Bronchial epithelial cell (primary cell): ENCODE data around the gene COASY. TPM values are rescaled to one million over a fixed set of nuclear protein-coding genes. Genes with fewer than 3 reads are reported as not detected.

Experiments
- DNase-seq: peaks from one replicate; pipeline ENCODE4 v3.0.0-alpha.2; 2010; ENCODE audit warnings: low read depth
- FAIRE-seq: peaks from 2 replicates; lab custom pipeline; 2011; peaks lifted over from hg19 to GRCh38; lab: Jason Lieb, UNC
- H3K27me3 ChIP-seq: 2 replicates; pipeline ENCODE4 v1.5.1; 2011; ENCODE audit warnings: low read length; ENCODE audit not compliant: control insufficient read depth, insufficient read depth
- H3K36me3 ChIP-seq: 2 replicates; pipeline ENCODE4 v1.5.1; 2011; ENCODE audit warnings: low read length; ENCODE audit not compliant: control insufficient read depth, insufficient read depth
- H3K4me3 ChIP-seq: 2 replicates; pipeline ENCODE4 v1.5.1; 2011; ENCODE audit warnings: mild to moderate bottlenecking, low read depth, low read length, control low read depth
- CTCF ChIP-seq: IDR thresholded peaks from 2 replicates; pipeline ENCODE4 v1.5.1; 2011; ENCODE audit warnings: mild to moderate bottlenecking, moderate library complexity, low read length, control low read depth, inconsistent platforms; ENCODE audit not compliant: insufficient read depth, severe bottlenecking
- total RNA-seq: library from RNA; depleted of rRNA; stranded (reverse); fragments of >200 nt; gene quantifications from 2 replicates; pipeline ENCODE4 v1.2.1, GENCODE V29; 2014

The COASY gene
- total RNA-seq, 1 donor from 2014 or later, result 9.0 TPM

DNA sequence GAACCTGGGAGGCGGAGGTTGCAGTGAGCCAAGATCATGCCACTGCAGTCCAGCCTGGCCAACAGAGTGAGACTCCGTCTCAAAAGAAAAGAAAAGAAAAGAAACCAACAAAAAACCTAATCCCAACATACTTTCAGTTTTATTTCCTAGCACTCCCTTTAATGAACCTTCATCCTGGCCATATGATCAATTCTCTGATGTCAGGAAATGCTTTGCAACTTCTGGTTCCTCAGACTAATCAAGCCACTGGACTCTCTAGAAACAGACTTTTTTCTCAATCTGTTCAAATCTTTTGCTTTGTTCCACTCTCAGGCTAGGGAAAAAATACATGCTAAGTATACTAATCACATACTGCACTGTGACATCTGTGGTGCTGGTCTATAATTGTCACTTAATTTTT, 28.9 kb downstream of the COASY start:
- FAIRE-seq, result no peak
- DNase-seq, result no peak
- H3K36me3 ChIP-seq, result peaks cover 5% of the 10 kb centered on the region
- no peak overlapping the region for H3K4me3 ChIP-seq
- no peaks in the 10 kb centered on the region for H3K27me3 ChIP-seq
- TF ChIP-seq CTCF, result no peak

DNA sequence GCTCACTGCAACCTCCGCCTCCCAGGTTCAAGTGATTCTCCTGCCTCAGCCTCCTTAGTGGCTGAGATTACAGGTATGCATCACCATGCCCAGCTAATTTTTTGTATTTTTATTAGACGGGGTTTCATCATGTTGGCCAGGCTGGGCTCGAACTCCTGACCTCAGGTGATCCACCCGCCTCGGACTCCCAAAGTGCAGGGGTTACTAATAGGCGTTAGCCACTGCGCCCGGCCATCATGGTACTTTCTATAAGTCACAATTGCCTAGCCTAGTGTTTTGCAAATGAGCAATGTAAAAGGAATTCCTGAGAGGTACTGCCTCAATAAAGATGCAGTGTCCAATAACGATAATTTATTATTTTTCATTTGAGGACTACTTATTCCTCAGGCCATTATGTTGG, 29.5 kb downstream of the COASY start:
- no peak for DNase-seq
- peaks cover 3% of the 10 kb centered on the region for H3K36me3 ChIP-seq
- no peak for TF ChIP-seq CTCF
- no peak for FAIRE-seq
- no peak overlapping the region for H3K4me3 ChIP-seq
- no peaks in the 10 kb centered on the region for H3K27me3 ChIP-seq

DNA sequence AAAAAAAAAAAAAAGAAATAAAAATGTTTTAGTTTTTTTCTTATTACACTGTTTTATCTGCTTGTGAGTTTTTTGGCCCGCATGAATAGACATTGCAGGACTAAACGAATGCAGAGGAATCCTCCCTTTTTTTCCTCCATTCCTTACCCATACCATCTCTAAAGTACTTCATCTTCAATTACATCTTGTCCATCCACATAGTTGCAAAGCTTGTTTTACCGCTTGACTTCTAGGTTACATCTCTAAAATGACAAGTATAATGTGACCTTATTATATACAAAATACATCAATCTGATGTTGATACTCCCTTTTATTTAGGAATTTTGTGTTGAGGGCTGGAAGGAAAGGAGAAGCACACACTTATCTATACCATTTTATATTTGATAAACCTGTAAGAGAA, 34.4 kb downstream of the COASY start:
- TF ChIP-seq CTCF, result no peak
- Histone ChIP-seq H3K27me3 (no peaks in the 10 kb centered on the region), H3K36me3 (peaks cover 3% of the 10 kb centered on the region), H3K4me3 (no peak overlapping the region)
- DNase-seq (no peak), FAIRE-seq (no peak)

GRCh38 chr17:42598905-42599304, 37.0 kb downstream of the COASY start:
- FAIRE-seq (no peak), DNase-seq (no peak)
- H3K4me3 ChIP-seq, result no peak overlapping the region
- no peak for TF ChIP-seq CTCF
- H3K27me3 ChIP-seq, result no peaks in the 10 kb centered on the region
- H3K36me3 ChIP-seq, result peaks cover 3% of the 10 kb centered on the region

DNA sequence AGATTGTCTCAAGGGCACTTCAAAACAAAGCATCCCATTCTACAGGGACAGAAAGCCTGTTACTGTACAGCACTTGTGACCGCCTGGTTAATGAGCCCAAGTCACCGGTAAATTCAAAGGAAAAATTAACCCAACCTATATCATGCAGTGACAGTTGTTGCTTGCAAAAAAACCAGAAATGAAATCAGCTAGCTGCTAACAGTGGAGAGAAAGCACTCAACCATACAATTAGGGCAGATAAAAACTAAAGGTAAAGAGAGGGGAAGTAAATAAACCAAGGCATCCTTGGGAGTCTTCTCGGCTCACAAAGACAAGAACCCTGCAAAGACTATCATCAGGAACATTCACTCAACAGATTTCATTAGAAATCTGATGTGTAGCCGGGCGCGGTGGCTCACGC, 41.4 kb downstream of the COASY start:
- no peaks in the 10 kb centered on the region for H3K27me3 ChIP-seq
- peaks cover 3% of the 10 kb centered on the region for H3K36me3 ChIP-seq
- DNase-seq (no peak), FAIRE-seq (no peak)
- no peak overlapping the region for H3K4me3 ChIP-seq
- TF ChIP-seq CTCF, result no peak

GRCh38 chr17:42607769-42608168, 45.8 kb downstream of the COASY start:
- TF ChIP-seq CTCF, result no peak
- FAIRE-seq (no peak), DNase-seq (no peak)
- Histone ChIP-seq H3K36me3 (peaks cover 6% of the 10 kb centered on the region), H3K27me3 (no peaks in the 10 kb centered on the region), H3K4me3 (peak overlapping the region; percentile 72)
